ENCODE measurements around the gene THAP11. TPM values are rescaled to one million over a fixed set of nuclear protein-coding genes. Genes with fewer than 3 reads are reported as not detected.

THAP11 gene
- polyA plus RNA-seq, 1 donor from 2014 or later: 42.6 TPM

DNA sequence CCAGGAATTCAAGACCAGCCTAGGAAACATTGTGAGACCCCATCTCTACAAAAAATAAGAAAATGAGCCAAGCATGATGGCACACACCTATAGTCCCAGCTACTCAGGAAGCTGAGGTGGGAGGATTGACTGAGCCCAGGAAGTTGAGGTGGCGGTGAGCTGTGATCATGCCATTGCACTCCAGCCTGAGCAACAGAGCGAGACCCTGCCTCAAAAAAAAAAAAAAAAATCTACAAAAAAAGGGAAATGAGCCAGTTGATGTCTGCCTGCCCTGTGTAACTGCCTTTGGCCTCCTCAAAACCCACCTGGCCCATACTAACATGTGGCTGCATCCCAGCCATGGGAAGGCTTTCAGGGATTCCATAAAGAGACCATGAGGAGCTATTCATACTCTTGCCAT is 40.2 kb upstream of the THAP11 start:
- Histone ChIP-seq H3F3A (ENCODE audit: insufficient read depth, low read length, poor library complexity, severe bottlenecking) (no peaks in the 10 kb centered on the region), H3K79me2 (replicated peaks; ENCODE audit: insufficient read depth, low read length) (peaks cover 74% of the 10 kb centered on the region), H3K9me2 (ENCODE audit: insufficient read depth, low read length) (no peaks in the 10 kb centered on the region), H3K36me3 (ENCODE audit: insufficient read depth, low read length) (no peaks in the 10 kb centered on the region), H3K4me2 (ENCODE audit: low read length) (no peak overlapping the region), H3K9ac (ENCODE audit: low read length) (no peak overlapping the region), H3K27ac (ENCODE audit: low read length) (no peak overlapping the region), H4K20me1 (ENCODE audit: insufficient read depth) (no peaks in the 10 kb centered on the region), H3K9me3 (ENCODE audit: low read length) (no peaks in the 10 kb centered on the region), H2AFZ (ENCODE audit: low read depth, low read length) (no peak overlapping the region), H3K27me3 (ENCODE audit: insufficient read depth, low read depth, low read length) (no peaks in the 10 kb centered on the region), H3K4me3 (ENCODE audit: low read length) (no peak overlapping the region)
- TF ChIP-seq RAD21 (conservative IDR thresholded peaks at IDR 0.05) (no peak), TAF1 (IDR thresholded peaks at IDR 0.05; ENCODE audit: low read depth) (no peak), EP300 (conservative IDR thresholded peaks at IDR 0.05; ENCODE audit: poor library complexity, severe bottlenecking) (no peak), MXI1 (conservative IDR thresholded peaks at IDR 0.05; ENCODE audit: poor library complexity, severe bottlenecking) (no peak), POLR2AphosphoS5 (IDR thresholded peaks at IDR 0.05) (no peak), SMC3 (conservative IDR thresholded peaks at IDR 0.05; ENCODE audit: poor library complexity) (no peak), EZH2 (IDR thresholded peaks at IDR 0.05; ENCODE audit: borderline replicate concordance, insufficient read depth, low read length, poor library complexity, severe bottlenecking) (no peak)
- TF ChIP-seq, protein P1, sequence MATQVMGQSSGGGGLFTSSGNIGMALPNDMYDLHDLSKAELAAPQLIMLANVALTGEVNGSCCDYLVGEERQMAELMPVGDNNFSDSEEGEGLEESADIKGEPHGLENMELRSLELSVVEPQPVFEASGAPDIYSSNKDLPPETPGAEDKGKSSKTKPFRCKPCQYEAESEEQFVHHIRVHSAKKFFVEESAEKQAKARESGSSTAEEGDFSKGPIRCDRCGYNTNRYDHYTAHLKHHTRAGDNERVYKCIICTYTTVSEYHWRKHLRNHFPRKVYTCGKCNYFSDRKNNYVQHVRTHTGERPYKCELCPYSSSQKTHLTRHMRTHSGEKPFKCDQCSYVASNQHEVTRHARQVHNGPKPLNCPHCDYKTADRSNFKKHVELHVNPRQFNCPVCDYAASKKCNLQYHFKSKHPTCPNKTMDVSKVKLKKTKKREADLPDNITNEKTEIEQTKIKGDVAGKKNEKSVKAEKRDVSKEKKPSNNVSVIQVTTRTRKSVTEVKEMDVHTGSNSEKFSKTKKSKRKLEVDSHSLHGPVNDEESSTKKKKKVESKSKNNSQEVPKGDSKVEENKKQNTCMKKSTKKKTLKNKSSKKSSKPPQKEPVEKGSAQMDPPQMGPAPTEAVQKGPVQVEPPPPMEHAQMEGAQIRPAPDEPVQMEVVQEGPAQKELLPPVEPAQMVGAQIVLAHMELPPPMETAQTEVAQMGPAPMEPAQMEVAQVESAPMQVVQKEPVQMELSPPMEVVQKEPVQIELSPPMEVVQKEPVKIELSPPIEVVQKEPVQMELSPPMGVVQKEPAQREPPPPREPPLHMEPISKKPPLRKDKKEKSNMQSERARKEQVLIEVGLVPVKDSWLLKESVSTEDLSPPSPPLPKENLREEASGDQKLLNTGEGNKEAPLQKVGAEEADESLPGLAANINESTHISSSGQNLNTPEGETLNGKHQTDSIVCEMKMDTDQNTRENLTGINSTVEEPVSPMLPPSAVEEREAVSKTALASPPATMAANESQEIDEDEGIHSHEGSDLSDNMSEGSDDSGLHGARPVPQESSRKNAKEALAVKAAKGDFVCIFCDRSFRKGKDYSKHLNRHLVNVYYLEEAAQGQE (IDR thresholded peaks at IDR 0.05; ENCODE audit: borderline replicate concordance): no peak
- TF ChIP-seq, protein P2, sequence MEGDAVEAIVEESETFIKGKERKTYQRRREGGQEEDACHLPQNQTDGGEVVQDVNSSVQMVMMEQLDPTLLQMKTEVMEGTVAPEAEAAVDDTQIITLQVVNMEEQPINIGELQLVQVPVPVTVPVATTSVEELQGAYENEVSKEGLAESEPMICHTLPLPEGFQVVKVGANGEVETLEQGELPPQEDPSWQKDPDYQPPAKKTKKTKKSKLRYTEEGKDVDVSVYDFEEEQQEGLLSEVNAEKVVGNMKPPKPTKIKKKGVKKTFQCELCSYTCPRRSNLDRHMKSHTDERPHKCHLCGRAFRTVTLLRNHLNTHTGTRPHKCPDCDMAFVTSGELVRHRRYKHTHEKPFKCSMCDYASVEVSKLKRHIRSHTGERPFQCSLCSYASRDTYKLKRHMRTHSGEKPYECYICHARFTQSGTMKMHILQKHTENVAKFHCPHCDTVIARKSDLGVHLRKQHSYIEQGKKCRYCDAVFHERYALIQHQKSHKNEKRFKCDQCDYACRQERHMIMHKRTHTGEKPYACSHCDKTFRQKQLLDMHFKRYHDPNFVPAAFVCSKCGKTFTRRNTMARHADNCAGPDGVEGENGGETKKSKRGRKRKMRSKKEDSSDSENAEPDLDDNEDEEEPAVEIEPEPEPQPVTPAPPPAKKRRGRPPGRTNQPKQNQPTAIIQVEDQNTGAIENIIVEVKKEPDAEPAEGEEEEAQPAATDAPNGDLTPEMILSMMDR (IDR thresholded peaks at IDR 0.05; ENCODE audit: poor library complexity, severe bottlenecking): no peak

DNA sequence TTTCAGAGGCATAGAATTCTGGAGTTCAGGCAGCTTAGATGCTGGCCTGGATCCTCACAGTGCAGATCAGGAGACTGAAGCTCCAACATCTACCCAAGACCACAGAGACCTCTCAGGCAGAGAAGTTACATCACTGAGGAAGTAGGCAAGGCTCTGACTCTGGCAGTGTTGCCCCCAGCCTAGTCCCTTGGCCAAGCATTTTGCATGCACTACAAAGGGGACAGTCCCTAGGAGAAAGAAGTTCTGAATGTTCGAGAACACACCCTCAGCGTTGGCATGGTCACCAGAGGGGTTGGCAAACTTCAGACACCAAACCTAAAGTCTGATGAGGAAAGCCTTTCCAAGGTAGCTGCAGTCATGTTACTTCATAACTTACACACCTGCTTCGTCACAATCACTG is 38.2 kb upstream of the THAP11 start:
- Histone ChIP-seq H2AFZ (ENCODE audit: low read depth, low read length) (no peak overlapping the region), H3F3A (ENCODE audit: insufficient read depth, low read length, poor library complexity, severe bottlenecking) (no peaks in the 10 kb centered on the region), H3K9ac (ENCODE audit: low read length) (no peak overlapping the region), H3K27ac (ENCODE audit: low read length) (no peak overlapping the region), H3K4me3 (ENCODE audit: low read length) (no peak overlapping the region), H3K9me3 (ENCODE audit: low read length) (no peaks in the 10 kb centered on the region), H3K79me2 (replicated peaks; ENCODE audit: insufficient read depth, low read length) (peaks cover 62% of the 10 kb centered on the region), H3K27me3 (ENCODE audit: insufficient read depth, low read depth, low read length) (no peaks in the 10 kb centered on the region), H3K4me2 (ENCODE audit: low read length) (no peak overlapping the region), H4K20me1 (ENCODE audit: insufficient read depth) (no peaks in the 10 kb centered on the region), H3K9me2 (ENCODE audit: insufficient read depth, low read length) (no peaks in the 10 kb centered on the region), H3K36me3 (ENCODE audit: insufficient read depth, low read length) (no peaks in the 10 kb centered on the region)
- no peak for TF ChIP-seq POLR2AphosphoS5 (IDR thresholded peaks at IDR 0.05)
- no peak for TF ChIP-seq RAD21 (conservative IDR thresholded peaks at IDR 0.05)
- TF ChIP-seq, protein P2 (IDR thresholded peaks at IDR 0.05; ENCODE audit: poor library complexity, severe bottlenecking): no peak
- TF ChIP-seq MXI1 (conservative IDR thresholded peaks at IDR 0.05; ENCODE audit: poor library complexity, severe bottlenecking): no peak
- no peak for TF ChIP-seq EZH2 (IDR thresholded peaks at IDR 0.05; ENCODE audit: borderline replicate concordance, insufficient read depth, low read length, poor library complexity, severe bottlenecking)
- TF ChIP-seq, protein P1 (IDR thresholded peaks at IDR 0.05; ENCODE audit: borderline replicate concordance): no peak
- no peak for TF ChIP-seq TAF1 (IDR thresholded peaks at IDR 0.05; ENCODE audit: low read depth)
- TF ChIP-seq EP300 (conservative IDR thresholded peaks at IDR 0.05; ENCODE audit: poor library complexity, severe bottlenecking): no peak
- TF ChIP-seq SMC3 (conservative IDR thresholded peaks at IDR 0.05; ENCODE audit: poor library complexity): no peak

Measured in neural cell (in vitro differentiated cells).